HG02870 (cell line): ENCODE data around the gene RRP15.

Source experiments
- ATAC-seq: cut with Tn5 transposase; IDR thresholded peaks from one replicate; pipeline ENCODE4 v1.9.1; 2021; ENCODE audit warnings: mild to moderate bottlenecking, moderate library complexity; ENCODE audit not compliant: unreplicated experiment

The RRP15 gene, protein sequence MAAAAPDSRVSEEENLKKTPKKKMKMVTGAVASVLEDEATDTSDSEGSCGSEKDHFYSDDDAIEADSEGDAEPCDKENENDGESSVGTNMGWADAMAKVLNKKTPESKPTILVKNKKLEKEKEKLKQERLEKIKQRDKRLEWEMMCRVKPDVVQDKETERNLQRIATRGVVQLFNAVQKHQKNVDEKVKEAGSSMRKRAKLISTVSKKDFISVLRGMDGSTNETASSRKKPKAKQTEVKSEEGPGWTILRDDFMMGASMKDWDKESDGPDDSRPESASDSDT

GRCh38 chr1:218284917-218285635, at the start of gene RRP15:
Gene RRP15, plus strand, starts transcription at chr1:218285293. Its CDS starts 24 bp downstream, at chr1:218285317.
- peak; percentile 99 for ATAC-seq

- ATAC-seq, result no peak
Measured at GRCh38 chr1:218242171-218242570, 42.9 kb upstream of the RRP15 start.

DNA sequence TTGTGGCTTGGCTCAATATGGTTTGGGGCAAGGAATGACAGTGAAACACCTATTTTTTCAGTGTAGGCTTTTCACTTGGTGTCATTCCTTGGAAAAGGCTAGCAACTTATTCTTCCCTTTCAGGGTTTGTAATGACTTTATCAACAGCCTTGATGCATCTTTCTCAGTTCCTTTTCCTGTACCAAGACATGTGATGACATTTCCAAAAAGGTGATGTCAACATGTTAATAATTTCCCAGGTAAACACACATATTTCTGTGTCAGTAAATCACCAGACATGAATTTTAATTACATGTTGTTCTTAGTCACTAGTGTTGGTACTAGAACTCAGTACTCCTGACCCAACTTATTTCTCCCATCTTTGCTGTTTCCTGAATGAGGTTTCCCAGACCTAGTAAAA, 37.8 kb upstream of the RRP15 start:
- ATAC-seq, result no peak

GRCh38 chr1:218249338-218250140, 35.6 kb upstream of the RRP15 start:
- ATAC-seq, result no peak

DNA sequence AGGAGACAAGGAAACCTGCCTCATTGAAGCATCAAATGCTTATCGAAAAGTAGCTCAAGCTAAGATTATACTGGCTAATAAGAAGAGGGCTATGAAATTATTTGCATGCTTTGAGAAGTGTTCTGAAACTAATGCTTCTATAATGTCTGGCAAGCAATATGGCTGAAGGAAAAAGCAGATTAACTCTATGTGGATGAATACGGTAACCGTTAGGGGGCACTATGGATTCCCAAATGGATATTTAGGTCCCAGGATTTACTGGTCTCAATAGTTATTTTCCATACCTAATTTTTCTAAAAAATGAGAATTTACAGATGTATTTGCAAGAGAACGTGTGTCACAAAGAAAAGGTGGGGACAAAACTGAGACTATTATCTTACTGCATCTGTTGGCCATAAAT, 34.6 kb upstream of the RRP15 start:
- ATAC-seq, result no peak

GRCh38 chr1:218254296-218254946, 30.7 kb upstream of the RRP15 start:
- no peak for ATAC-seq

DNA sequence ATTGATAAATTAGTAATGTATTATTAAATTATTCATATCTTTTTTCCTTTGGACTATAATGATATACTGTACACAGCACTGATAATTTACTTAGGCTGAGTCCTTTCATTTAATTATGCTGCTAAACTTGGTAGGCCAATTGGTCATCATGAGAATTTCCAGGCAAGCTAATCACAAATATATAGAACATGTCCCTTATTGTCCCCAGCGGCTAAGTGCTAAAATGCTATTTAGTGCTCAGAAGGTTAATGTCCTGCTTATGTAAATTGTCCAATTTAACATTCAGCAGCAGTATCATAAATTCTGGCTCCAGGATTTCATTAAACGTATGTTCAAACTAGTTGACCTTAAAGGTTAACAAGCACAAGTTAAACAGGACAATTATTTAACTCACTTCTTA, 30.0 kb upstream of the RRP15 start:
- no peak for ATAC-seq

DNA sequence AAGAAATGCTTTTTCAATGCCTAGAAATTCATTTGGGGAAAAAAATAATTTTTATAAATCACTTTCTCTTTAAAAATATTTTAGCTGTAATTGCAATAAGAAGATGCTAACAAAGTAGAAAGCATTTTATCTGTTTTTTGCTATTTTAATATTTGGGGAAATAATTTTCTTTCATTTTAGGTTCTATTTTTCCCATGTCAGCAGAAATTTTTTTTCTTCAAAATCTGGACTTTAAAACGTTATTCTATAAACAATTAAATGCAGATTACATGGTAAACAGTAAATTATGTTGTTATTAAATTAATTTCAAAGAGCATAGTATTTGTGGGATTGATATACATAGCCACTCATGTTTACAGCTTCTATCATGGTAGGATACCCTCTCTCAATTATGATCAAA, 27.7 kb upstream of the RRP15 start:
- ATAC-seq, result no peak

DNA sequence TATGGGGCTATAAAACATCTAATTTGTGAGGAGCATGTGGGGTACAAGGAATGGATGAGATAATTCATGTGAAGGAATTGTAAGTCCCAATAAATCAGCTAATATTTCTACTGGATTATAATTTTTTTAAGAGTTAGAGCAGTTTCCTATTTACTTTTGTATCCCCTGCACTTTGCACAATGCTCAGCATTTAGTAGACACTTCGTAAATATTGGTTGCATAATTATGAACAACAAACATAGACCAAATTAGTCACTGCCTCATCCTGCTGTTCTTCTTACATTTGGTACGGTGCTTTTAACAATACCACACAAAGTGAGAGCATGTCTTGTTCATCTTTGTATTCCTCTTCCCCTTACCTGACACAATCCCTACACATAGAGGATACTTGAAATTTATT, 27.1 kb upstream of the RRP15 start:
- no peak for ATAC-seq

DNA sequence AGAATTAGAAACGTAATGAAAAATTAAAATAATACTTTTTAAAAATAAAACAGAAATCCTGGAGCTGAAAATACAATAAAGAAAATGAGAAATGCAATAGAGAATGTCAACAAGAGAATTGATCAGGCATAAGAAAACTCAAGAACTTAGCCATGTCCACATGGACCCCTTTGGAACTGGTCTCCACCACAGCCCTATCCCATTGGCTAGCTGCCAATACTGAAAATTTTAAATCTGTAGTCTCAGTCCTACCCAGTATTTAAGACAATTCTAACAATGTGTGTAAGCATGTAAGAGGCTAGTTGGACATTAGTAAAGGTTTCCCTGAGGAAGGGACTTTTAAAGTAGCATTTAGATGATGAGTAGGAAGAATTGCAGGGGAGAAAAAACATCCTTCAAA, 25.8 kb upstream of the RRP15 start:
- no peak for ATAC-seq

DNA sequence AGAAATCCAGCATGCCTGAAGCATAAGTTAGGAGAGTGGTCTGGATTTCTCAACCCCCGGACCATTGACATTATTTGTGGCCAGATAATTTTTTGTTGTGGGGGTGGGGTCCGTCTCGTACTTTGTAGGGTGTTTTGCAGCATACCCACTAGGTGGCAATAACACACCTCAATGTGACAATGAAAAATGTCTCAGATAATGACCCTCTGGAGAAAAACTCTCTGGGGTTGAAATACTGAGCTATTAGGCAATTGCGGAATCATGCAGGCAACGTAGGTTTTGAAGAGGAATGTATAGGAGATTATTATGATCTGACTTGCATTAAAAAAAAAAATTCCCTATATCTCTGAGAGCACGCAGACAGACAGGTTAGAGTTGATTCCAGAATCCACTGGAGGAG, 25.3 kb upstream of the RRP15 start:
- ATAC-seq, result peak; percentile 77

- ATAC-seq, result no peak
Measured at GRCh38 chr1:218262259-218262658, 22.8 kb upstream of the RRP15 start.

GRCh38 chr1:218266356-218266755, 18.7 kb upstream of the RRP15 start:
- ATAC-seq, result no peak

GRCh38 chr1:218272366-218272765, 12.7 kb upstream of the RRP15 start:
- no peak for ATAC-seq

DNA sequence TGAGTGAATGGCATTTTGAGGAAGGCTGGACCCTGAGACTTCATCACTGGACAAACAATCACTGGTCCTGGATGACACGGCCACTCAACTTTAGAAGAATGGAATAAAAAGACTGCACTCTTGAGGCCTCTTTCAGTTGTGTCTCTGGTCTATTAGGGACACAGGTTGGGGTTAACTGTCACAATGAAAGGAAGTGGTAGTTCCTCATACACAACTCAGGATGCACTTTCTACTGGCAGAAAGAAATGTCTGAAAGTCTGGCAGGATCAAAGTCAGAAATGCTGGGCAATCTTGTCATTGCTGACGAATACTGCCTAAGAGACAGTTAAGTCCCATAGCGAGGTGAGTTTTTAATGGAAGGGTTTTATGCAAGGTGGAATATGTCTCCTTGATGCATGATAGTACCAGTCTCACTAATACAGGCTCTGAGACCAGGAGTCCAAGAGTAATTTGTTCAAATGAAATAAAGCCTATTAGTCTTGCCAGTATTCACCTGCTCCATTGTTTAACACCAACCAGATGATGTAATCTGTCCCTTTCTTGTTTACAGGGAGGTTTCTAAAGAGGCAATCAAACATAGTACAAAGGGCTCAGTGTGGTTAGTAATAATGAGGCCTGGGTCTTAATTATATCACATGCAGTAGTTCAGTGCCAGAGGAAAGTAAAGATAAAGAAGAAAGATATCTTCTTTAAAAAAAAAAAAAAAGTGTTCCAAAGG, 11.2 kb upstream of the RRP15 start:
- ATAC-seq, result no peak

GRCh38 chr1:218274511-218274910, 10.6 kb upstream of the RRP15 start:
- ATAC-seq, result no peak

- no peak for ATAC-seq
Measured at GRCh38 chr1:218275823-218276222, 9.3 kb upstream of the RRP15 start.

- ATAC-seq, result no peak
Measured at GRCh38 chr1:218281285-218281684, 3.8 kb upstream of the RRP15 start.

DNA sequence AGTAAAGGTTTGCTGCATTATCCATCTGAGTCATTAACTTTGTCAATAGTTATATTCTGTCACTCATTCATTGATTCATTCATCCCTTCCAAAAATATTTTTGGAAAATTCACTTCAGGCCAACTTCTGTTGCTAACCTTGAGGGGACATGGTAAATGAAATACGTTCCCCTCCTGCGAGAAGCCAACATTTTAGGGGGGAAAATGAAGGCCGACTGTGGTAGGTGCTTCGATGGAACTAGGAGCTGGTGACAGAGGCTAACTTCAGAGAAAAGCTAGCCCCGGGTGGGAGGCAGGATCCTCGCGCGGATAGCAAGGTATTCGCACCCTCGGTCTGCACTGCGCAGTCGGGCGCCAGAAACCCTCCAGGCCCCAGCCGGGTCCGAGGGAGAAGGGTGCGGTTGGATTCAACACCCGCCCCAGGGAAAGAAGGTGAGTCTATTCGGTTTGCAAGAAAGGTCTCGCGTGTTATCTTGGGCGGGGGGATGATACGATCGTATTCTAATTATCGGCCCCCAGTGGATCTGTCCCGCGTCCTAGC, 646 bp upstream of the RRP15 start:
- no peak for ATAC-seq

- ATAC-seq, result no peak
Measured at GRCh38 chr1:218292515-218292914, 7.4 kb downstream of the RRP15 start.
